HepG2 (cell line): ENCODE measurements around the gene GSTA5. TPM values are rescaled to one million over a fixed set of nuclear protein-coding genes. Genes with fewer than 3 reads are reported as not detected.
A peak's percentile ranks its signal among the peaks of the same experiment; 100 is the strongest.

Source experiments
- BORCS8-MEF2B ChIP-seq: sonication (generic); formaldehyde crosslinking; IDR thresholded peaks from 2 replicates; pipeline ENCODE4 v1.8.0; 2022; ENCODE audit warnings: mild to moderate bottlenecking, missing genetic modification reagents
- ERF ChIP-seq: IDR thresholded peaks from 2 replicates; pipeline ENCODE4 v1.6.1; 2018; ENCODE audit warnings: missing biosample characterization, missing genetic modification reagents
- GFI1 ChIP-seq: sonication (generic); formaldehyde crosslinking; IDR thresholded peaks from 2 replicates; pipeline ENCODE4 v1.5.0; 2020; ENCODE audit warnings: missing genetic modification reagents, mild to moderate bottlenecking, borderline replicate concordance
- HINFP ChIP-seq: sonication (generic); formaldehyde crosslinking; IDR thresholded peaks from 2 replicates; pipeline ENCODE4 v1.4.0; 2020; ENCODE audit warnings: low read depth, mild to moderate bottlenecking, missing genetic modification reagents
- KDM5B ChIP-seq: sonication (generic); formaldehyde crosslinking; IDR thresholded peaks from 2 replicates; pipeline ENCODE4 v1.4.0; 2020; ENCODE audit warnings: missing genetic modification reagents, mild to moderate bottlenecking, borderline replicate concordance
- MATR3 ChIP-seq: sonication (generic); formaldehyde crosslinking; IDR thresholded peaks from 2 replicates; pipeline ENCODE4 v1.4.0; 2020; ENCODE audit warnings: missing genetic modification reagents
- MED13 ChIP-seq: sonication (generic); formaldehyde crosslinking; IDR thresholded peaks from 2 replicates; pipeline ENCODE4 v1.5.0; 2020; ENCODE audit warnings: missing genetic modification reagents
- MTF1 ChIP-seq: sonication (generic); formaldehyde crosslinking; IDR thresholded peaks from 2 replicates; pipeline ENCODE4 v1.5.0; 2020; ENCODE audit warnings: missing genetic modification reagents
- ZNF160 ChIP-seq: sonication (generic); formaldehyde crosslinking; IDR thresholded peaks from 2 replicates; pipeline ENCODE4 v1.8.0; 2022; ENCODE audit warnings: mild to moderate bottlenecking, inconsistent platforms, missing genetic modification reagents
- ZNF207 ChIP-seq: fragments of 450-650 bp; IDR thresholded peaks from 2 replicates; pipeline ENCODE4 v1.6.1; 2016; ENCODE audit warnings: antibody characterized with exemption, borderline replicate concordance
- ZNF225 ChIP-seq: sonication (generic); formaldehyde crosslinking; IDR thresholded peaks from 2 replicates; pipeline ENCODE4 v1.4.0; 2020; ENCODE audit warnings: mild to moderate bottlenecking, missing genetic modification reagents
- ZNF230 ChIP-seq: sonication (generic); formaldehyde crosslinking; IDR thresholded peaks from 2 replicates; pipeline ENCODE4 v1.4.0; 2020; ENCODE audit warnings: mild to moderate bottlenecking, missing genetic modification reagents
- ZNF350 ChIP-seq: sonication (generic); formaldehyde crosslinking; IDR thresholded peaks from 2 replicates; pipeline ENCODE4 v1.4.0; 2020; ENCODE audit warnings: mild to moderate bottlenecking, low read depth, missing genetic modification reagents, borderline replicate concordance
- ZNF451 ChIP-seq: sonication (generic); formaldehyde crosslinking; IDR thresholded peaks from 2 replicates; pipeline ENCODE4 v1.5.0; 2020; ENCODE audit warnings: mild to moderate bottlenecking, missing genetic modification reagents
- ZNF614 ChIP-seq: IDR thresholded peaks from 2 replicates; pipeline ENCODE4 v1.6.1; 2018; ENCODE audit warnings: missing biosample characterization, missing genetic modification reagents, inconsistent platforms, borderline replicate concordance
- ZNF768 ChIP-seq: sonication (generic); formaldehyde crosslinking; IDR thresholded peaks from 2 replicates; pipeline ENCODE4 v1.4.0; 2020; ENCODE audit warnings: missing genetic modification reagents
- ZNF788 ChIP-seq: sonication (generic); formaldehyde crosslinking; IDR thresholded peaks from 2 replicates; pipeline ENCODE4 v1.5.0; 2020; ENCODE audit warnings: mild to moderate bottlenecking, missing genetic modification reagents, borderline replicate concordance
- ZNF839 ChIP-seq: sonication (generic); formaldehyde crosslinking; IDR thresholded peaks from 2 replicates; pipeline ENCODE4 v1.4.0; 2020; ENCODE audit warnings: missing genetic modification reagents, mild to moderate bottlenecking, borderline replicate concordance
- polyA plus RNA-seq, 8 experiments: library from polyadenylated mRNA; depleted of rRNA in 3 of 8; stranded (reverse) in 7 of 8; unstranded in 1 of 8; fragments of >200 nt; fragmentation: Illumina TruSeq in 4 of 8; extraction: Trizol in 4 of 8; gene quantifications; 2 replicates each; pipeline versions ENCODE4 v1.2.1 to v1.2.3, GENCODE V29; 2011 to 2016; ENCODE audit warnings: low read depth in 4 of 8, missing spikeins in 1 of 8, mixed read lengths in 1 of 8; ENCODE audit not compliant: insufficient read depth in 1 of 8
- total RNA-seq, 5 experiments: library from RNA; depleted of rRNA; stranded (reverse); fragments of >200 nt; fragmentation: Illumina TruSeq; extraction: Trizol; gene quantifications; 2 replicates each; pipeline ENCODE4 v1.2.3, GENCODE V29; 2016; ENCODE audit warnings: low read depth in 1 of 5
- TF ChIP-seq, protein P1 (sequence below): sonication (generic); formaldehyde crosslinking; IDR thresholded peaks from 2 replicates; pipeline ENCODE4 v1.5.0; 2020; ENCODE audit warnings: missing genetic modification reagents, mild to moderate bottlenecking, borderline replicate concordance
- TF ChIP-seq, protein P2 (sequence below): sonication (generic); formaldehyde crosslinking; conservative IDR thresholded peaks from 2 replicates; pipeline ENCODE4 v1.4.0; 2020; ENCODE audit warnings: missing genetic modification reagents
- TF ChIP-seq, protein P3 (sequence below): sonication (generic); formaldehyde crosslinking; IDR thresholded peaks from 2 replicates; pipeline ENCODE4 v1.5.1; 2020; ENCODE audit warnings: missing genetic modification reagents, mild to moderate bottlenecking, borderline replicate concordance

Gene GSTA5
- total and polyA plus RNA-seq, 2 of the 13 experiments (the other 11 are each of a cell fraction or from before 2014, with no cell fraction given), result not detected

- TF ChIP-seq ZNF839 (CRISPR knock-in tag), result 0 out of 2 replicates have a peak, but pooled peaks have one; percentile 43
- no peak for TF ChIP-seq ZNF451
- TF ChIP-seq HINFP, result 0 out of 2 replicates have a peak, but pooled peaks have one; percentile 23
- TF ChIP-seq ZNF350 (CRISPR knock-in tag), result 0 out of 2 replicates have a peak, but pooled peaks have one; percentile 51
- no peak for TF ChIP-seq MTF1 (CRISPR knock-in tag)
- TF ChIP-seq ZNF225 (CRISPR knock-in tag), result peak; percentile 79; the same call in 1 of the 2 replicates
- no peak for TF ChIP-seq MED13 (CRISPR knock-in tag)
- TF ChIP-seq, protein P1, sequence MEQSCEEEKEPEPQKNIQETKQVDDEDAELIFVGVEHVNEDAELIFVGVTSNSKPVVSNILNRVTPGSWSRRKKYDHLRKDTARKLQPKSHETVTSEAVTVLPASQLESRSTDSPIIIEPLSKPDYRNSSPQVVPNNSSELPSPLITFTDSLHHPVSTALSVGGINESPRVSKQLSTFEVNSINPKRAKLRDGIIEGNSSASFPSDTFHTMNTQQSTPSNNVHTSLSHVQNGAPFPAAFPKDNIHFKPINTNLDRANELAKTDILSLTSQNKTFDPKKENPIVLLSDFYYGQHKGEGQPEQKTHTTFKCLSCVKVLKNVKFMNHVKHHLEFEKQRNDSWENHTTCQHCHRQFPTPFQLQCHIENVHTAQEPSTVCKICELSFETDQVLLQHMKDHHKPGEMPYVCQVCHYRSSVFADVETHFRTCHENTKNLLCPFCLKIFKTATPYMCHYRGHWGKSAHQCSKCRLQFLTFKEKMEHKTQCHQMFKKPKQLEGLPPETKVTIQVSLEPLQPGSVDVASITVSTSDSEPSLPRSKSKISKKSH (CRISPR knock-in tag), result 0 out of 2 replicates have a peak, but pooled peaks have one; percentile 57
- no peak for TF ChIP-seq ZNF160 (CRISPR knock-in tag)
- TF ChIP-seq, protein P2, sequence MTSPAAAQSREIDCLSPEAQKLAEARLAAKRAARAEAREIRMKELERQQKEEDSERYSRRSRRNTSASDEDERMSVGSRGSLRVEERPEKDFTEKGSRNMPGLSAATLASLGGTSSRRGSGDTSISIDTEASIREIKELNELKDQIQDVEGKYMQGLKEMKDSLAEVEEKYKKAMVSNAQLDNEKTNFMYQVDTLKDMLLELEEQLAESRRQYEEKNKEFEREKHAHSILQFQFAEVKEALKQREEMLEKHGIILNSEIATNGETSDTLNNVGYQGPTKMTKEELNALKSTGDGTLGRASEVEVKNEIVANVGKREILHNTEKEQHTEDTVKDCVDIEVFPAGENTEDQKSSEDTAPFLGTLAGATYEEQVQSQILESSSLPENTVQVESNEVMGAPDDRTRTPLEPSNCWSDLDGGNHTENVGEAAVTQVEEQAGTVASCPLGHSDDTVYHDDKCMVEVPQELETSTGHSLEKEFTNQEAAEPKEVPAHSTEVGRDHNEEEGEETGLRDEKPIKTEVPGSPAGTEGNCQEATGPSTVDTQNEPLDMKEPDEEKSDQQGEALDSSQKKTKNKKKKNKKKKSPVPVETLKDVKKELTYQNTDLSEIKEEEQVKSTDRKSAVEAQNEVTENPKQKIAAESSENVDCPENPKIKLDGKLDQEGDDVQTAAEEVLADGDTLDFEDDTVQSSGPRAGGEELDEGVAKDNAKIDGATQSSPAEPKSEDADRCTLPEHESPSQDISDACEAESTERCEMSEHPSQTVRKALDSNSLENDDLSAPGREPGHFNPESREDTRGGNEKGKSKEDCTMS, result no peak
- no peak for TF ChIP-seq GFI1 (CRISPR knock-in tag)
- TF ChIP-seq, protein P3, sequence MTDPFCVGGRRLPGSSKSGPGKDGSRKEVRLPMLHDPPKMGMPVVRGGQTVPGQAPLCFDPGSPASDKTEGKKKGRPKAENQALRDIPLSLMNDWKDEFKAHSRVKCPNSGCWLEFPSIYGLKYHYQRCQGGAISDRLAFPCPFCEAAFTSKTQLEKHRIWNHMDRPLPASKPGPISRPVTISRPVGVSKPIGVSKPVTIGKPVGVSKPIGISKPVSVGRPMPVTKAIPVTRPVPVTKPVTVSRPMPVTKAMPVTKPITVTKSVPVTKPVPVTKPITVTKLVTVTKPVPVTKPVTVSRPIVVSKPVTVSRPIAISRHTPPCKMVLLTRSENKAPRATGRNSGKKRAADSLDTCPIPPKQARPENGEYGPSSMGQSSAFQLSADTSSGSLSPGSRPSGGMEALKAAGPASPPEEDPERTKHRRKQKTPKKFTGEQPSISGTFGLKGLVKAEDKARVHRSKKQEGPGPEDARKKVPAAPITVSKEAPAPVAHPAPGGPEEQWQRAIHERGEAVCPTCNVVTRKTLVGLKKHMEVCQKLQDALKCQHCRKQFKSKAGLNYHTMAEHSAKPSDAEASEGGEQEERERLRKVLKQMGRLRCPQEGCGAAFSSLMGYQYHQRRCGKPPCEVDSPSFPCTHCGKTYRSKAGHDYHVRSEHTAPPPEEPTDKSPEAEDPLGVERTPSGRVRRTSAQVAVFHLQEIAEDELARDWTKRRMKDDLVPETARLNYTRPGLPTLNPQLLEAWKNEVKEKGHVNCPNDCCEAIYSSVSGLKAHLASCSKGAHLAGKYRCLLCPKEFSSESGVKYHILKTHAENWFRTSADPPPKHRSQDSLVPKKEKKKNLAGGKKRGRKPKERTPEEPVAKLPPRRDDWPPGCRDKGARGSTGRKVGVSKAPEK, result no peak
- no peak for TF ChIP-seq ZNF614
- TF ChIP-seq ZNF768, result peak; percentile 61; the same call in 1 of the 2 replicates
- TF ChIP-seq BORCS8-MEF2B (CRISPR knock-in tag), result peak; percentile 65; the same call in 1 of the 2 replicates
- TF ChIP-seq KDM5B (CRISPR knock-in tag), result no peak
- TF ChIP-seq ZNF788 (CRISPR knock-in tag), result 0 out of 2 replicates have a peak, but pooled peaks have one; percentile 18
- TF ChIP-seq ZNF230 (CRISPR knock-in tag), result no peak
- no peak for TF ChIP-seq ZNF207
- no peak for TF ChIP-seq MATR3
- no peak for TF ChIP-seq ERF (CRISPR knock-in tag)
- TF ChIP-seq, all 625 proteins: peak for 10
These were observed 54.2 kb downstream of the GSTA5 start (continued) for GRCh38 chr6:52786249-52786956.
